Loucy (cell line): ENCODE results near the gene ITIH3.

ENCODE experiments used
- H2AFZ ChIP-seq: fragments of 200-600 bp; sonication (generic); 2 replicates; pipeline ENCODE4 v1.6.0; 2016; ENCODE audit warnings: antibody characterized with exemption, mild to moderate bottlenecking, low read length, moderate library complexity
- H3F3A ChIP-seq: fragments of 200-600 bp; 2 replicates; pipeline ENCODE4 v1.6.0; 2016; ENCODE audit warnings: antibody characterized with exemption, low read depth, mild to moderate bottlenecking
- H3K27me3 ChIP-seq: fragments of 200-600 bp; sonication (generic); 2 replicates; pipeline ENCODE4 v1.6.1; 2014; ENCODE audit warnings: low read length, mild to moderate bottlenecking; ENCODE audit not compliant: insufficient read depth, poor library complexity, severe bottlenecking
- H3K36me3 ChIP-seq: fragments of 200-600 bp; sonication (generic); 2 replicates; pipeline ENCODE4 v1.6.1; 2016; ENCODE audit warnings: low read length; ENCODE audit not compliant: insufficient read depth
- H3K4me1 ChIP-seq: fragments of 200-600 bp; sonication (generic); 2 replicates; pipeline ENCODE4 v1.5.1; 2014; ENCODE audit warnings: low read length, mild to moderate bottlenecking; ENCODE audit not compliant: insufficient read depth, poor library complexity, severe bottlenecking
- H3K4me2 ChIP-seq: fragments of 200-600 bp; sonication (generic); 2 replicates; pipeline ENCODE4 v1.6.0; 2014; ENCODE audit warnings: antibody characterized with exemption, low read length, low read depth, mild to moderate bottlenecking; ENCODE audit not compliant: poor library complexity, severe bottlenecking
- H3K4me3 ChIP-seq: fragments of 200-600 bp; sonication (generic); 2 replicates; pipeline ENCODE4 v1.5.1; 2014; ENCODE audit warnings: low read length, mild to moderate bottlenecking, mixed read lengths; ENCODE audit not compliant: poor library complexity, severe bottlenecking
- H3K79me2 ChIP-seq: fragments of 200-600 bp; sonication (generic); 2 replicates; pipeline ENCODE4 v1.6.1; 2014; ENCODE audit warnings: low read length; ENCODE audit not compliant: insufficient read depth
- H3K9ac ChIP-seq: fragments of 200-600 bp; sonication (generic); 2 replicates; pipeline ENCODE4 v1.6.0; 2014; ENCODE audit warnings: mild to moderate bottlenecking, low read depth, low read length, moderate library complexity; ENCODE audit not compliant: poor library complexity, severe bottlenecking
- H3K9me2 ChIP-seq: fragments of 200-600 bp; sonication (generic); replicated peaks from 2 replicates; pipeline ENCODE4 v1.6.1; 2016; ENCODE audit warnings: low read depth, low read length, mixed read lengths
- H3K9me3 ChIP-seq: fragments of 200-600 bp; sonication (generic); 2 replicates; pipeline ENCODE4 v1.6.1; 2014; ENCODE audit warnings: mild to moderate bottlenecking, antibody characterized with exemption, low read length, low read depth; ENCODE audit not compliant: insufficient read depth
- H4K20me1 ChIP-seq: fragments of 200-600 bp; sonication (generic); 2 replicates; pipeline ENCODE4 v1.6.0; 2014; ENCODE audit warnings: antibody characterized with exemption, low read length, mild to moderate bottlenecking; ENCODE audit not compliant: insufficient read depth, poor library complexity, severe bottlenecking
- EZH2phosphoT487 ChIP-seq: fragments of 200-600 bp; IDR thresholded peaks from 2 replicates; pipeline ENCODE4 v1.6.1; 2018; ENCODE audit warnings: antibody characterized with exemption, mild to moderate bottlenecking, moderate library complexity, borderline replicate concordance
- TF ChIP-seq, protein P1 (sequence below): fragments of 200-600 bp; sonication (generic); conservative IDR thresholded peaks from 2 replicates; pipeline ENCODE4 v1.5.1; 2014; ENCODE audit warnings: mild to moderate bottlenecking, antibody characterized with exemption, low read length

Gene ITIH3

DNA sequence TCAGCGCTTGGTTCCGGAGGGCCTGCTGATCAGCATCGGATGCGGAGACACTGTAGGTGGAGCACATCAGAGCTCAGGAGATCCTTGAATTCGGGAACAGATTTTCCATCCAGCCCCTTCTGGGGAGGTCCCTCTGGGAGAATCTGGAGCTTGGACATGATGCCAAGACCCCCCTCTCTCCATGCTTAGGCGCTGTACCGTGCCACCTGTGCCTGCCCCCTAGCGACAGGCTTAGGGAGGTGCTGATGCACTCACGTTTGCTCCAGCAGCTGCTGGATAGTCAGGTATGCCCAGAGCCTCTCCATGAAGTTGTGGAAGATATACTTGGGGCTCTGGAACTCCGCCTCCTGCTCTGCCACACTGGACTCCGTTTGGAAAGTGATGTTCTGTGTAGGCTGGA is 26.1 kb downstream of the ITIH3 start:
- Histone ChIP-seq H3K27me3 (no peaks in the 10 kb centered on the region), H2AFZ (no peak overlapping the region), H3K9me2 (no peaks in the 10 kb centered on the region), H3K79me2 (no peaks in the 10 kb centered on the region), H3K4me1 (no peaks in the 10 kb centered on the region), H3F3A (no peaks in the 10 kb centered on the region), H4K20me1 (no peaks in the 10 kb centered on the region), H3K9me3 (no peaks in the 10 kb centered on the region), H3K36me3 (no peaks in the 10 kb centered on the region), H3K4me3 (no peak overlapping the region), H3K4me2 (no peak overlapping the region), H3K9ac (no peak overlapping the region)
- TF ChIP-seq, protein P1, sequence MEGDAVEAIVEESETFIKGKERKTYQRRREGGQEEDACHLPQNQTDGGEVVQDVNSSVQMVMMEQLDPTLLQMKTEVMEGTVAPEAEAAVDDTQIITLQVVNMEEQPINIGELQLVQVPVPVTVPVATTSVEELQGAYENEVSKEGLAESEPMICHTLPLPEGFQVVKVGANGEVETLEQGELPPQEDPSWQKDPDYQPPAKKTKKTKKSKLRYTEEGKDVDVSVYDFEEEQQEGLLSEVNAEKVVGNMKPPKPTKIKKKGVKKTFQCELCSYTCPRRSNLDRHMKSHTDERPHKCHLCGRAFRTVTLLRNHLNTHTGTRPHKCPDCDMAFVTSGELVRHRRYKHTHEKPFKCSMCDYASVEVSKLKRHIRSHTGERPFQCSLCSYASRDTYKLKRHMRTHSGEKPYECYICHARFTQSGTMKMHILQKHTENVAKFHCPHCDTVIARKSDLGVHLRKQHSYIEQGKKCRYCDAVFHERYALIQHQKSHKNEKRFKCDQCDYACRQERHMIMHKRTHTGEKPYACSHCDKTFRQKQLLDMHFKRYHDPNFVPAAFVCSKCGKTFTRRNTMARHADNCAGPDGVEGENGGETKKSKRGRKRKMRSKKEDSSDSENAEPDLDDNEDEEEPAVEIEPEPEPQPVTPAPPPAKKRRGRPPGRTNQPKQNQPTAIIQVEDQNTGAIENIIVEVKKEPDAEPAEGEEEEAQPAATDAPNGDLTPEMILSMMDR: peak; percentile 75
- no peak for TF ChIP-seq EZH2phosphoT487

DNA sequence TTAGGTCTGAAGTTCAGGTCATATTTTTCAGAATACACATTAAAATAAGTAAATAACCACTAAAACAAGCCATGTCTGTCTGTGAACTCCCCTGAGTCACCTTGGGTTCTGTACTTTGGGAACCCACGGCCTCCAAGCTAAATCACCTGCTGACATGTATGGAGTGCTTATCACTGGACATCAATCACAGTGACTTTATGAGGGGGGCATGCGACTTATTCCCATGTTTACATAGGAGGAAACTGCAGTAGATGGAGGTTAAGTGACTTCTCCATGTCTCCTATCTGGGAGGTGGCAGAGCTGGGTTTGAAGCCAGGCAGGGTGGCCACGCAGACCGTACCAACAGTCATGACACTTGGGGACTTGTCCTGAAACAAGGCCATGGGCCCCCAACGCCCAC is 27.8 kb downstream of the ITIH3 start:
- TF ChIP-seq EZH2phosphoT487: no peak
- Histone ChIP-seq H3K27me3 (no peaks in the 10 kb centered on the region), H2AFZ (no peak overlapping the region), H3K9me2 (no peaks in the 10 kb centered on the region), H3K4me1 (no peaks in the 10 kb centered on the region), H3K9ac (no peak overlapping the region), H3F3A (no peaks in the 10 kb centered on the region), H3K36me3 (no peaks in the 10 kb centered on the region), H3K9me3 (no peaks in the 10 kb centered on the region), H3K4me2 (no peak overlapping the region), H4K20me1 (no peaks in the 10 kb centered on the region), H3K4me3 (no peak overlapping the region), H3K79me2 (no peaks in the 10 kb centered on the region)

DNA sequence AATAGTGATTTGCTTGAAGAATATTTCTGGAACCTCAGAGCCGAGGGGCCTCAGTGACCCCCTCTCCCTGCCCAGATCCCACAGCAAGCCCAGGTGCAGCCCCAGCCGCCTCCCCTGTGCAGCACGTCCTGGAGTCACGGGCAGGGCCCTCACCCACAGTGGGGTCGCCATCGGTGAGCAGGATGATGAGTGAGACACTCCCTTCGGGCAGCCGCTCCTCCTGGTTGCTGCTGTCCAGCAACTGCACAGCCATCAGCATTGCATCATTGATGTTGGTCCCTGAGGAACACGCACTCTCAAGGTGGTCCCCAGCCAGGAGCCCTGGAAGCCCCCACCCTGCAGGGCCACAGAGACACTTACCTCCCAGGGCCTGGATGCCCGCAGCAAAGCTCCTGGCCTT is 29.4 kb downstream of the ITIH3 start:
- no peaks in the 10 kb centered on the region for H3K27me3 ChIP-seq
- H3K4me3 ChIP-seq: no peak overlapping the region
- no peak overlapping the region for H2AFZ ChIP-seq
- TF ChIP-seq, protein P1: no peak
- no peak for TF ChIP-seq EZH2phosphoT487
- no peaks in the 10 kb centered on the region for H3K4me1 ChIP-seq
- no peaks in the 10 kb centered on the region for H4K20me1 ChIP-seq
- H3K9ac ChIP-seq: no peak overlapping the region
- H3K36me3 ChIP-seq: no peaks in the 10 kb centered on the region
- no peaks in the 10 kb centered on the region for H3K79me2 ChIP-seq
- H3K9me3 ChIP-seq: no peaks in the 10 kb centered on the region
- H3F3A ChIP-seq: no peaks in the 10 kb centered on the region
- H3K4me2 ChIP-seq: no peak overlapping the region
- H3K9me2 ChIP-seq: no peaks in the 10 kb centered on the region

DNA sequence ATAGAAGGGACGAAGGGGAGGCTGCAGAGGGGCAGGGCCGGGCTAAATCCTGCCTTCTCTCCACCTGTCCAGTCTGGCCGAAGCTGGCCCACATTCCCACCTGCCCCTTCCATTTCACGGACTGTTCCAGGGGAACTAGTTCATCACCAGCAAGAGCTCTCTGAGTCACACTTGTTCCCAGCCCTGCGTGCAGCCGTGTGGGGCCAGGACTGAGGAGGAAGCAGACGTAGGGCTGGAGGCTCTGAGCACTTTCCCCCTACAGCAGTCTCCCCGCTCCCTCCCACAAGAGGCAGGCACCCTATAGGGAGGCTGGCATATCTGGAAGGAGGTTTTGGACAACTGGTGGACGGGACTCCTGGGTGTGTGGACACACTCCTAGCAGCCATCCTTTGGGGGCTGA is 32.8 kb downstream of the ITIH3 start:
- H3K36me3 ChIP-seq: no peaks in the 10 kb centered on the region
- H3K4me3 ChIP-seq: no peak overlapping the region
- H3K9me2 ChIP-seq: no peaks in the 10 kb centered on the region
- TF ChIP-seq EZH2phosphoT487: no peak
- TF ChIP-seq, protein P1: no peak
- no peaks in the 10 kb centered on the region for H3F3A ChIP-seq
- no peaks in the 10 kb centered on the region for H3K9me3 ChIP-seq
- no peak overlapping the region for H3K4me2 ChIP-seq
- no peaks in the 10 kb centered on the region for H3K4me1 ChIP-seq
- H3K79me2 ChIP-seq: no peaks in the 10 kb centered on the region
- no peak overlapping the region for H3K9ac ChIP-seq
- H4K20me1 ChIP-seq: no peaks in the 10 kb centered on the region
- H2AFZ ChIP-seq: no peak overlapping the region
- H3K27me3 ChIP-seq: no peaks in the 10 kb centered on the region
